Stimulated activated CD8-positive, alpha-beta memory T cell treated with anti-CD3 and anti-CD28 coated beads, Interleukin-4, amount 100 ng/mL, for 4 hours (primary cell): ENCODE data around the gene FTO.

Source experiments
- DNase-seq, 2 donors: peaks; one replicate each; pipeline ENCODE4 v3.0.0-alpha.2; 2020; ENCODE audit warnings: low read depth in 2 of 2, low spot score in 1 of 2

The FTO gene

GRCh38 chr16:53753431-53753830 lies 49.5 kb downstream of the FTO start:
- DNase-seq = no peak

DNA sequence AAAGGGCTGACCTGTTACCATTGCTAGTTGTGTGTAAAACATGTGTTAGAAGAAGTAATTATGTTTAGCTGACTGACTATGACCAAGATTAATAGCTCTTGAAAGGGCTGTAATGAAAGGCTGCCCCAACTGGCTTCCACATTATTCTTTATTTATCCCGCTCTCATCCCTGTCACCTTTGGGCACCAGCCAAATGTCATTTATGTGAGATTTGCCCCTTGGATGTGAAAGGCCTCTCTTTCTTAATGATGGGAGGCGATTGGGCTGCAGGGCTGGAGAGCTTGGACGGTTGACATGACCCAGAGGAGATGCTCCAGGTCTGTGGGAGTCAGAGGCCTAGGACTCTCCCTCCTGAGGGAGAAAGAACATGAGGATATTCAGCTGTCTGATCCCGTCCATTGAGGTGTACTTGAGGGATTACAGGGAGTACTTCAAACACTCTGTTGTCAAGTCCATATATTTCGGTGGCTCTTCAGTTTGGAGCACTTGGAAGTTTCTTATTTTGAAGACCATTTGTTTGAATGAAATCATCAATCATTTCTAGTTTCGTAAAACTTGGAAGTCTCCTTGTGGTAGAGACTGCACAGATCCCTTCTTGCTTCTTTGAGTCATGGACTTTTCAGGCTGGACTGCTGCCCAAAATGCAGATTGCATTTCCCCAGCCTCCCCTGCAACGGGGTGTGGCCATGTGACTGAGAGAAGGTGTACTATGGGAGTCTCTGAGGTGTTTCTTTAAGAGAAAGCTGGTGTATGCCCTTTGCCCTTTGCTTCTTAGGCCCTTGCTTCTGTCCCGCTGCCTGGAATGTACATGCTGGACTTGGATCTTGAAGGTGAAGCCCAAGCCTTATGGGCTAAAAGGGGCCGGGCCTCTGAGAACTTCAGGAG lies 51.3 kb downstream of the FTO start:
- DNase-seq = no peak

GRCh38 chr16:53756275-53756996 lies 52.5 kb downstream of the FTO start:
- no peak for DNase-seq

DNA sequence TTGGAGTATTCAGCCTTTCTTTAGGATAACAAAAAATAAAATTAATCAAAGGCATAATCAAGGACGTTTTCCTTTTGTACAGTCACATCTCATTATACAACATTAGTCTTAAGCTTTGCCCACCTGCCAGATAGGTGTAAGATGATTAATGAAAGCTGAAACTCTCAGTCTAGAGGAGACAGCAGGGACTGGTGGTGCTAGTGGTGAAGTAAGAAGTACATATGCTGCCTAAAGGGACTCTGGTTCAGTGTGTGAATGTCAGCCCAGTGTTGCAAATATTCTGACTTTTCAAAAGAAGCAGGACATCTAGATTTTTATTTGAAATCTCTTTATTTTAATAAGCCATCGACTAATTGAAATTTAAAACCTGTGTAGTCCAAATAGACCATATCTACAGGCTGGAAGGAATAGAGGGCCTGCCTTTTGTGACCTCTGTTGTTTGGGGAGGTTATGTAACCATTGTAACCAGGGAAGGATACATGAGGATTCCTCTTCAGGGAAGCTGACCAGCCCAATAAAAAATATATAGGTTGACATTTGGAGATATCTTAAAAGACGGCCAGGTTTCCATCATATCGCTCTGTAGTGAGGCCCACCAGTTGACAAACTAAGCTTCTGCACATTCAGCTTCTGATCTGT lies 54.1 kb downstream of the FTO start:
- no peak for DNase-seq

DNA sequence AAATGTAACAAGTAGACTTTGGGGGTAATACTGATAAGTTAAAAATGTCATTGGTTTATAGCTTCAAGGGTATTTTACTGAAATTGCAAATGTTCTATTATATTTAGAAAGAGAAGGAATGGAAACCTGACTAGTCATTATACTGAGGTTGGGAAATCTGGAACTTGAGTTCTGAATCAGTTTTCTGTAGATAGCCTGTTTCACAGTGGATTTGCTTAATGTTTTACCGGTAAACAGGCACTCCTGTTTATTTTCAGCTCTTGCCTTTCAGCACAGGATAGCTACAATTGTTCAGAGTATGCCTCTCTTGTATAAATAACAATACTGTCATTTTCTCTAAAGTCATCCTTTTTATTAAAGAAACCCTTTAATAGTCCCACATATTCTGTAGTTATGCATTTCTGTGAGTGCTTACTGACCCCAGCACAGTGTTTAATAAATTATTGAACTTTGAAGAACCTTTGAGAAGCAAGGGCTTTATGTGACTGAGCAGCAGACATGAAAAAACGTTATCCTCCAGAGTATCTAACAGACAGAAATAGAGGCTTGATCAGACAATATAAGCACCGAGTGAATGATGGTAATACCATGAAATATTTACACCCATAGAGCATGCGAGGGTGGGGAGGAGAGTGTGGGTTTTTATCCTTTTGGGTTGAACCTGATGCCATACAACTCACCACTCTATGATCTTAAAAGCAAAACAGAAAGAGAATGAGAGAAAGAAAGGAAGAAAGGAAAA lies 58.2 kb downstream of the FTO start:
- no peak for DNase-seq

GRCh38 chr16:53766304-53767016 lies 62.5 kb downstream of the FTO start:
- DNase-seq = no peak

DNA sequence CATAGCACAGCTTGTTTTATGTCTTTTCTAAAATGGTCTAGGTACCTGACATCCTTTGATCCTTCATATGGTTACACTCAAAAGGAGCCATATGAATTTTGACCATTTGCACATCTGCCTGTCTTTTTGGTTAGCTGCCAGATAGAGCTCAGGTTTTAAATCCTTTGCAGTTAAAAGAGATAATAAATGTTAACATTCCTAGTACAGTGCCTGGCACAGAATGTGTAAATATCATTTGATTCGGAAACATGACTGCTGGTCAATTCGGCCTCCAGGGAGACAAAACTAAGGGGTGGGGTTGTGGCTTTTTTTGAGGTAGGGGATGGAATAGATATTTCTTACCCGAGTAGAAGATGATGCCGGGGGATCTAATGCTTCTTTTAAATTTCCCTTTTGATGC lies 64.2 kb downstream of the FTO start:
- DNase-seq = no peak

DNA sequence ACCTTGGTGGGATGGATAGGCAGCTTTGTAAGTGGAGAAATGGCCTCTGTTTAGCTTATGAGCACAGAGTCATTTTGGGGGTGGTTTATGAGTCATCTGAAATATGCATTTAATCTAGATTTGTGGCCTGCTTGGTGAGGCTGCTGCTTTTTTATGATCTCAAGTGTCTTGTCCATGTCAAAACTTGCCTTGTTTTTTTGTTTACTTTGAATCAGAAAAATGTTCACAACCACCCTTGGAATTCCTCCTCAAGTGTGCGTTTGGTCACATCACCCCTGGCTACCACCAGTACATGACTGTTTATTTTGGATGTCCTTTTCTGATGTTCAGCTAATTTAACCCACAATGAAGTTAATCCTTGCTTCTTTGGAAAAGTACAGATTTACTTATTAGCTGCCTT lies 64.6 kb downstream of the FTO start:
- DNase-seq = no peak

GRCh38 chr16:53769185-53769584 lies 65.2 kb downstream of the FTO start:
- DNase-seq = no peak

- DNase-seq = no peak
Measured at GRCh38 chr16:53769787-53770186, 65.8 kb downstream of the FTO start.

- DNase-seq = no peak
Measured at GRCh38 chr16:53770641-53771040, 66.7 kb downstream of the FTO start.

DNA sequence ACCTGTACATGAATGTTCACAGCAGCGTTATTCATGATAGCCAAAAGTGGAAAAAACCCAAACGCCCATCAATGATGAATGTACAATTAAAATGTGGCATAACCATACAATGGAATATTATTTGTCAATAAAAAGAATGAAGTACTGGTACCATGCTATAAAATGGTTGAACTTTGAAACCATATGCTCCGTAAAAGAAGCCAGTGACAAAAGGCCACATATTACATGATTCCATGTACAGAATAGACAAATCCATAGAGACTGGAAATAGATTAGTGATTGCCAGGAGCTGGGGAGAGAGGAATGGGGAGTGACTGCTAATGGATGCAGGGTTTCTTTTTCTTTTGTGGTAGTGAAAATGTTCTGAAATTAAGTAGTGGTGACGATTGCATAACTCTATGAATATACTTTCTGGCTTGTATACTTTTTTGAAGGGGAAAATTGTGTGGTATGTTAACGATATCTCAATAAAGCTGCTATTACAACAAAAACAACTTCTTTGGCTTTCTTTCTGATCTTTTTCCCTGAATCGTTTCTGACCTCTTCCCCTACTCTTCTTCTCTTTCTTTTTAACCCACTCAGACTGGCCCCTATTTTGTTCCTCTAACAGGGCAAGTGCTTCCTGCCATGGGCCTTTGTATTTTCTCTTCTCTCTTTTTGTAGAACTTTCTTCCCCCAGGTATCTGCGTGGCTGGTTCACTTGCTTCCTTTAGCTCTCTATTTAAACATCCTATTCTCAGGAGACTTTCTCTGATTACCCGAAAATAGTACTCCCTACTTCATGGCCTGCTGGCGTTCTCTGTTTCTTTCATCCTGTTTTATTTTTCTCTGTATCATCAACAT lies 67.9 kb downstream of the FTO start:
- DNase-seq = no peak

DNA sequence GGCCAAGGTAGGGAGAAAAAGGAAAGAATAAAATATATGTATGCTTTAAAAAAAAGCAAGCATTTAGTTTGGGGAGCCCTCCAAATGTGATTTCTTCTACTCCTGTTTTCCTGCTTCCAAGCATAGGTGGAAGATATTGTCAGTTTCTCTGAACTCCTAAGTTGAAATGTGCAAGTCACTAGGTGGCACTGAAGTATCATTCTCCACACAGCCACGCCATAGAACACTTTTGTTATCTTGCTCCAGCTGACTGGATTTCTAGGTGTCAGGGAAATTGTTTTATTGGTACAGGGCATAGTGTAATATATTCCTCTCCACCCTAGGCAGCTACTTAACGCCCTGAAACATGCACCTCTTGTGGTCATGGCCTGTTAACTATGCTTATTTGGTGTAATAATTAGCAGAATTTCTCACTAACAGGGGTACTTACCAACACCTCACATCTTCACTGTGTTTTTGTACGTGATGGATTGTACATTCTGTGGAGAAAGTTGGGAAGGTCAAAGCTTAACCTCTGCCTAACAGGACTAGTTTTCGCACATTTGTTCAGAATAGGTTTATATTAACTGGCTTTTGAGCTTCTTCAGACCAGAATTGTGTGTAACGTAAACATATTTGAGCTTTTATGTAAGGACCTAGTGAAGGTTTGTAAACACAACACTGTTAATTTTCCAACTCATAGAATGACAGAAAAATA lies 69.3 kb downstream of the FTO start:
- DNase-seq = no peak

GRCh38 chr16:53773881-53774280 lies 69.9 kb downstream of the FTO start:
- DNase-seq = no peak

GRCh38 chr16:53775106-53775820 lies 71.3 kb downstream of the FTO start:
- no peak for DNase-seq

DNA sequence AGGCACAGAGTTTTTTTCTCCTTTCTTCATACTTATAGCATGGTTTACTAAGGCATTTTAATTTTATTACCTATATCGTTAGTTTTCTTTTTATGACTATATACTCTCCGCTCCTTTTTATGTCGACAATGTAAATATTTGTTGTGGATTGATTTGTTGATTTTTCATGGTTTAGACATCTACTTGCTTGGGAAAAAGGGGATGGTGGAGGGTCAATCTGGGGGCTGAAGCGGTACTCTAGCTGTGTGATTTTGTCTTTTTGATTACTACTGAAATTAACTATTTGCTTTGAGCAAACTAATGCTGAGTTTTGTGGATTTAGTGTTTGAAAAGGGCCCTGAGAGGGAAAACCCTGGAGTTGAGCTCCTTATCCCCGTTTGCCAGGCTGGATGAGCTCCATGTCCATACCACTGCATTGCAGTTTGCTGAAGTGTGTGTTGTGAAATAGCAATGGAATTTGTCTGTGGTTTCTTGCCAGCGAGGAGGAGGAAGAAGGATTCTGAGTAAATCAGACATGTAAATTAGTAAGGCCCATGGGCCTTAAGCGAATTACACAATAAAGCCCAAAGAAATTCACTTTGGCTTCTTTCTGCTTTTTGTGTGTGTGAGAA lies 72.0 kb downstream of the FTO start:
- no peak for DNase-seq

- no peak for DNase-seq
Measured at GRCh38 chr16:53779186-53779585, 75.2 kb downstream of the FTO start.

- DNase-seq = no peak
Measured at GRCh38 chr16:53780051-53780450, 76.1 kb downstream of the FTO start.
